Peyer's patch (tissue), 4 donors: Measurements from ENCODE around the gene UGT1A9. TPM values are rescaled to one million over a fixed set of nuclear protein-coding genes. Genes with fewer than 3 reads are reported as not detected.

ENCODE experiments used
- DNase-seq, 3 donors: peaks; one replicate each; pipeline ENCODE4 v3.0.0-alpha.2; 2017 to 2019
- H3K27ac ChIP-seq, 4 donors: fragments of 200-600 bp; sonication (generic); one replicate each; pipeline ENCODE4 v1.5.1; 2016 to 2019
- H3K27me3 ChIP-seq, 2 donors: fragments of 200-600 bp; sonication (generic); one replicate each; pipeline ENCODE4 v1.5.1; 2019
- H3K36me3 ChIP-seq, 3 donors: fragments of 200-600 bp; sonication (generic); one replicate each; pipeline ENCODE4 v1.5.1; 2016 to 2019
- H3K4me1 ChIP-seq, 4 donors: fragments of 200-600 bp; sonication (generic); one replicate each; pipeline ENCODE4 v1.5.1; 2016 to 2019
- H3K4me3 ChIP-seq, 4 donors: fragments of 200-600 bp; sonication (generic); 1 replicate in 3 of 4; 2 replicates in 1 of 4; pipeline ENCODE4 v1.5.1; 2016 to 2019; ENCODE audit warnings: mild to moderate bottlenecking in 1 of 4
- H3K9me3 ChIP-seq, 4 donors: fragments of 200-600 bp; sonication (generic); one replicate each; pipeline ENCODE4 v1.5.1; 2016 to 2019; ENCODE audit warnings: mild to moderate bottlenecking in 1 of 4
- CTCF ChIP-seq, 6 experiments: fragments of 450-650 bp in 4 of 6; fragments of 200-600 bp in 2 of 6; sonication (generic) in 1 of 6; IDR thresholded peaks; one replicate each; pipeline ENCODE4 v1.5.1; 2017 to 2019; ENCODE audit warnings: antibody characterized with exemption in 6 of 6, mild to moderate bottlenecking in 3 of 6, moderate library complexity in 1 of 6
- POLR2A ChIP-seq, 2 donors: fragments of 450-650 bp; IDR thresholded peaks; one replicate each; pipeline ENCODE4 v1.5.1; 2017; ENCODE audit warnings: antibody characterized with exemption in 2 of 2, mild to moderate bottlenecking in 2 of 2, moderate library complexity in 2 of 2
- total RNA-seq, 4 donors: library from RNA; depleted of rRNA; stranded (reverse); fragments of >200 nt; gene quantifications; one replicate each; pipeline ENCODE4 v1.1.0, GENCODE V29; 2016

The UGT1A9 gene
- total RNA-seq, 4 donors from 2014 or later = 4.1 to 17.3 (median 14.1) TPM

- H3K27ac ChIP-seq = no peak overlapping the region
- no peaks in the 10 kb centered on the region for H3K4me1 ChIP-seq
- no peaks in the 10 kb centered on the region for H3K36me3 ChIP-seq
- DNase-seq = peak in 2 of 3 donors; percentile 6 to 17
- no peak overlapping the region for H3K4me3 ChIP-seq
- H3K9me3 ChIP-seq = no peaks in the 10 kb centered on the region
- TF ChIP-seq CTCF (IDR thresholded peaks at IDR 0.05) (no peak), POLR2A (IDR thresholded peaks at IDR 0.05) (no peak)
- no peaks in the 10 kb centered on the region for H3K27me3 ChIP-seq
These were observed 138.7 kb downstream of the UGT1A9 start for GRCh38 chr2:233810385-233810784.

GRCh38 chr2:233811087-233811486, 139.4 kb downstream of the UGT1A9 start:
- H3K27ac ChIP-seq = no peak overlapping the region
- peak in 2 of 3 donors; percentile 10 to 13 for DNase-seq
- H3K9me3 ChIP-seq = no peaks in the 10 kb centered on the region
- H3K4me3 ChIP-seq = no peak overlapping the region
- no peaks in the 10 kb centered on the region for H3K4me1 ChIP-seq
- no peaks in the 10 kb centered on the region for H3K27me3 ChIP-seq
- no peak for TF ChIP-seq CTCF (IDR thresholded peaks at IDR 0.05)
- TF ChIP-seq POLR2A (IDR thresholded peaks at IDR 0.05) = no peak
- no peaks in the 10 kb centered on the region for H3K36me3 ChIP-seq

- Histone ChIP-seq H3K27me3 (no peaks in the 10 kb centered on the region), H3K4me1 (no peaks in the 10 kb centered on the region), H3K4me3 (no peak overlapping the region), H3K36me3 (no peaks in the 10 kb centered on the region), H3K27ac (no peak overlapping the region), H3K9me3 (no peaks in the 10 kb centered on the region)
- no peak for TF ChIP-seq POLR2A (IDR thresholded peaks at IDR 0.05)
- TF ChIP-seq CTCF (IDR thresholded peaks at IDR 0.05) = no peak
- peak in 2 of 3 donors; percentile 35 to 40 for DNase-seq
These were observed 140.0 kb downstream of the UGT1A9 start for GRCh38 chr2:233811732-233812131.

- H3K27me3 ChIP-seq = no peaks in the 10 kb centered on the region
- no peaks in the 10 kb centered on the region for H3K36me3 ChIP-seq
- no peak for TF ChIP-seq CTCF (IDR thresholded peaks at IDR 0.05)
- no peak overlapping the region for H3K4me3 ChIP-seq
- H3K4me1 ChIP-seq = no peaks in the 10 kb centered on the region
- DNase-seq = peak in 2 of 3 donors; percentile 15 to 17
- no peaks in the 10 kb centered on the region for H3K9me3 ChIP-seq
- no peak overlapping the region for H3K27ac ChIP-seq
These were observed 141.7 kb downstream of the UGT1A9 start for GRCh38 chr2:233813236-233814055.

- no peaks in the 10 kb centered on the region for H3K9me3 ChIP-seq
- no peak overlapping the region for H3K27ac ChIP-seq
- peak in 2 of 3 donors; percentile 27 to 35 for DNase-seq
- TF ChIP-seq POLR2A (IDR thresholded peaks at IDR 0.05) (no peak), CTCF (IDR thresholded peaks at IDR 0.05) (no peak)
- H3K36me3 ChIP-seq = no peaks in the 10 kb centered on the region
- H3K4me1 ChIP-seq = no peaks in the 10 kb centered on the region
- no peak overlapping the region for H3K4me3 ChIP-seq
- no peaks in the 10 kb centered on the region for H3K27me3 ChIP-seq
These were observed 142.5 kb downstream of the UGT1A9 start for GRCh38 chr2:233814056-233814835.
